Glutamatergic neuron (in vitro differentiated cells): Measurements from ENCODE around the gene GALE. TPM values are rescaled to one million over a fixed set of nuclear protein-coding genes. Genes with fewer than 3 reads are reported as not detected.

ENCODE experiments used
- DNase-seq: peaks from one replicate; pipeline ENCODE4 v3.0.0; 2022
- H3K27ac Mint-ChIP-seq: one replicate; pipeline ENCODE4 v1.8.0; 2020; ENCODE audit warnings: mild to moderate bottlenecking, mixed read lengths, inconsistent platforms; ENCODE audit not compliant: unreplicated experiment
- H3K27me3 Mint-ChIP-seq: one replicate; pipeline ENCODE4 v1.8.0; 2020; ENCODE audit warnings: mild to moderate bottlenecking, moderate library complexity, mixed read lengths, inconsistent platforms; ENCODE audit not compliant: unreplicated experiment
- H3K36me3 Mint-ChIP-seq: one replicate; pipeline ENCODE4 v1.8.0; 2020; ENCODE audit warnings: mild to moderate bottlenecking, mixed read lengths, inconsistent platforms; ENCODE audit not compliant: unreplicated experiment
- H3K4me1 Mint-ChIP-seq: one replicate; pipeline ENCODE4 v1.8.0; 2020; ENCODE audit warnings: mild to moderate bottlenecking, low read depth, mixed read lengths, inconsistent platforms; ENCODE audit not compliant: unreplicated experiment
- H3K4me3 Mint-ChIP-seq: one replicate; pipeline ENCODE4 v1.8.0; 2020; ENCODE audit warnings: mild to moderate bottlenecking, mixed read lengths, inconsistent platforms; ENCODE audit not compliant: unreplicated experiment
- H3K9me3 Mint-ChIP-seq: one replicate; pipeline ENCODE4 v1.8.0; 2020; ENCODE audit warnings: mild to moderate bottlenecking, moderate library complexity, mixed read lengths, inconsistent platforms; ENCODE audit not compliant: unreplicated experiment
- total RNA-seq: library from RNA; stranded (reverse); fragmentation: NEBNext Ultra II Directional; extraction: Animal tissue kit (Norgen Biotek cat#: 25700); gene quantifications from one replicate; pipeline ENCODE4 v1.2.1, GENCODE V29; 2021; ENCODE audit not compliant: unreplicated experiment
- TF ChIP-seq, protein P1 (sequence below): fragments of 200-600 bp; sonication (generic); IDR thresholded peaks from one replicate; pipeline ENCODE4 v1.5.0; 2021; ENCODE audit not compliant: partially characterized antibody, unreplicated experiment

Gene GALE
- total RNA-seq, 1 donor from 2014 or later, result 32.6 TPM

DNA sequence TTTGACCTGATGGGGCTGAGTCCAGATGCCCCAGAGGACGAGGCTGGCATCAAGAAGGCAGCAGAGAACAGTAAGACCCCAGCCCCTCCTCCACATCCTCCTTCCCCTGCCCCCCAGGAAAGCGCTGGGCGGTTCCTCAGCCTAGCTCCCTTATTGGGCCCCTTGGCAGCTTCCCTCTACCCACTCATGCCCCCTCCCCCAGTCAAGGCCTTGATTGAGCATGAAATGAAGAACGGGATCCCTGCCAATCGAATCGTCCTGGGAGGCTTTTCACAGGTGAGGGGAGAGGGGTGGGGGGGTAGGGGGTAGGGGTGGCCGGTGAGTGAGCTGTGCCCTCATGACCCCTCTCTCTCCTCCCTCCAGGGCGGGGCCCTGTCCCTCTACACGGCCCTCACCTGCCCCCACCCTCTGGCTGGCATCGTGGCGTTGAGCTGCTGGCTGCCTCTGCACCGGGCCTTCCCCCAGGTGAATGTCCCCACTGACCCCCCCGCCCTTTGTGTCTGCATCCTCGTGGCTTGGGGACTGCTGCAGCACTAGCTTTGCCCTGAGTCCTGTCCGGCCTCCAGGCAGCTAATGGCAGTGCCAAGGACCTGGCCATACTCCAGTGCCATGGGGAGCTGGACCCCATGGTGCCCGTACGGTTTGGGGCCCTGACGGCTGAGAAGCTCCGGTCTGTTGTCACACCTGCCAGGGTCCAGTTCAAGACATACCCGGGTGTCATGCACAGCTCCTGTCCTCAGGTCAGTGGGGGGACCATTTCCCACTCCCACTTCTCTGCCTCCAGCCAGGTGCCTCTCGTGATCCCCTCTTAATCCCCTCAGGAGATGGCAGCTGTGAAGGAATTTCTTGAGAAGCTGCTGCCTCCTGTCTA lies 6.5 kb downstream of the GALE start:
- Mint-ChIP-seq H3K27me3 (peaks cover 5% of the 10 kb centered on the region), H3K27ac (no peak overlapping the region), H3K4me3 (no peak overlapping the region), H3K36me3 (no peaks in the 10 kb centered on the region), H3K9me3 (peaks cover 6% of the 10 kb centered on the region), H3K4me1 (no peaks in the 10 kb centered on the region)
- DNase-seq, result no peak
- TF ChIP-seq, protein P1, sequence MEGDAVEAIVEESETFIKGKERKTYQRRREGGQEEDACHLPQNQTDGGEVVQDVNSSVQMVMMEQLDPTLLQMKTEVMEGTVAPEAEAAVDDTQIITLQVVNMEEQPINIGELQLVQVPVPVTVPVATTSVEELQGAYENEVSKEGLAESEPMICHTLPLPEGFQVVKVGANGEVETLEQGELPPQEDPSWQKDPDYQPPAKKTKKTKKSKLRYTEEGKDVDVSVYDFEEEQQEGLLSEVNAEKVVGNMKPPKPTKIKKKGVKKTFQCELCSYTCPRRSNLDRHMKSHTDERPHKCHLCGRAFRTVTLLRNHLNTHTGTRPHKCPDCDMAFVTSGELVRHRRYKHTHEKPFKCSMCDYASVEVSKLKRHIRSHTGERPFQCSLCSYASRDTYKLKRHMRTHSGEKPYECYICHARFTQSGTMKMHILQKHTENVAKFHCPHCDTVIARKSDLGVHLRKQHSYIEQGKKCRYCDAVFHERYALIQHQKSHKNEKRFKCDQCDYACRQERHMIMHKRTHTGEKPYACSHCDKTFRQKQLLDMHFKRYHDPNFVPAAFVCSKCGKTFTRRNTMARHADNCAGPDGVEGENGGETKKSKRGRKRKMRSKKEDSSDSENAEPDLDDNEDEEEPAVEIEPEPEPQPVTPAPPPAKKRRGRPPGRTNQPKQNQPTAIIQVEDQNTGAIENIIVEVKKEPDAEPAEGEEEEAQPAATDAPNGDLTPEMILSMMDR, result no peak

DNA sequence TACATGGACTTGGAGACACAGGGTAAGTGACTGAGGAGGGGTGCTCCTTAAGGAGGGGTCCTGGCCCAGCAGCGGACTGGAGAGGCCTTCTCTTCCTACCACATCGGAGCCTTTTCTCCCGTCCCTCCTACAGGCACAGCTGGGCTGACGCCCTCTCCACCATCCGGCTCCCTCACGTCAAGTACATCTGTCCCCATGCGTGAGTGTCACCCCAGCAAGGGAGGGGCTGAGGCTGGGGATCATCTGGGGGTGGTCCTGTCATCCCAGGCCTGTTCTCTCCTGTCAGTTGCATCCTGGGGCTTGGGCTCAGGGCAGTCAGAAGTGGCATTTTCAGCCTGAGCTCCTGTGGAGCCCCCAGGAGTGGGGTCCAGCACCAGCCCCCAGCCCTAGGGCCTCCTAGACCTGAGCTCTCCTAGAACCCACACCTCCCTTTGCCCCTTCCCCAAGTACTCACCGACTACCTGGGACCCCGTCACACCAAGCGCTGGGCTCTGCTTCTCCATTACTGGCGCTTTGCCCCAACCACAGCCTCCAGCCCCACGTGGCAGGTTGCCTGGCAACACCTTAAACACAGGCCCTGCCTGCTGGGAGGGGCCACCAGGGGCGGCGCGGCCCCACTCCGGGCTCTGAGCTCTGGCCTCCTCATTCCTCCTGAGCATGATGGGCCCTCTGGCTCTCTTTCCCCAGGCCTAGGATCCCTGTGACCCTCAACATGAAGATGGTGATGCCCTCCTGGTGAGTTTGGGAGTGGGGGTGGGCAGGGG lies 7.4 kb downstream of the GALE start:
- H3K4me1 Mint-ChIP-seq, result no peaks in the 10 kb centered on the region
- TF ChIP-seq, protein P1, result no peak
- no peaks in the 10 kb centered on the region for H3K36me3 Mint-ChIP-seq
- DNase-seq, result no peak
- H3K4me3 Mint-ChIP-seq, result peak overlapping the region; percentile 42
- peaks cover 6% of the 10 kb centered on the region for H3K9me3 Mint-ChIP-seq
- H3K27ac Mint-ChIP-seq, result no peak overlapping the region
- peaks cover 5% of the 10 kb centered on the region for H3K27me3 Mint-ChIP-seq

DNA sequence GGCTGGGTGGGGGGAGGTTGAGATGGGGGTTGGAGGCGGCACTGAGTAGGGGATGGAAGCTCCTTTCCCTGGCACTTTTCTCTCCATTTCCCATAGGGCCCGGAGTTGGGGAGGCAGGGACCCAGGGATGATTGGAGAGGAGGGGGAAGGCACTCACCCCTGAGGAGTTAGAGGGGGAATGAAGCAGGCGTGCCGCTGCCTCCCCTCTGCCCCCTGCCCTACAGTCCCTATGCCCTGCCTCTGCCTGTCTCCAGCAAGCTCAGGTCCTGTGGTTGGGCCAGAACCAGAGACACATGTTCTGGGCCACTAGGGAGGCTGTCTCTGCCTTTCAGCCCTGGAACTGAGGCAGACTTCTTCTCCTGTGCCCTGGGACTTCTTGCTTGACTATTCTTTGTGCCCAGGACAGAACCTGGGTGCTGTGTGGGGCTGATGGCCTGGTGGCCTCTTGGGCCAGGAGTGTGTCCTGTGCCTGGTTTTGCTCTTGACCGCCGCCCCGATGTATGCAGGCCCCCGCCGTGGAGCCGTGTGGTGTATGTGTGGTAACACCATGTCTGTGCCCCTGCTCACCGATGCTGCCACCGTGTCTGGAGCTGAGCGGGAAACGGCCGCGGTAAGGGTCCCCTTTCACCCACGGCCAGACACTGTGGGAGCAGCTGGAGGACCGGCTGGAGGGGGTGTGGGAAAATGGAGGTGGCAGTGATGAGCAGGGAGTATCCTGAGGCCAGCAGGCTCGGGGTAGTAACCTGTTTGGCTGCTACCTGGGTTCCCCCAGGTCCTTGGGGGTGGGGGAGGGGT lies 8.2 kb downstream of the GALE start:
- no peaks in the 10 kb centered on the region for H3K36me3 Mint-ChIP-seq
- no peak for DNase-seq
- peaks cover 5% of the 10 kb centered on the region for H3K27me3 Mint-ChIP-seq
- H3K4me1 Mint-ChIP-seq, result no peaks in the 10 kb centered on the region
- H3K9me3 Mint-ChIP-seq, result peaks cover 6% of the 10 kb centered on the region
- H3K4me3 Mint-ChIP-seq, result peak overlapping the region; percentile 98
- no peak overlapping the region for H3K27ac Mint-ChIP-seq
- TF ChIP-seq, protein P1, result no peak

DNA sequence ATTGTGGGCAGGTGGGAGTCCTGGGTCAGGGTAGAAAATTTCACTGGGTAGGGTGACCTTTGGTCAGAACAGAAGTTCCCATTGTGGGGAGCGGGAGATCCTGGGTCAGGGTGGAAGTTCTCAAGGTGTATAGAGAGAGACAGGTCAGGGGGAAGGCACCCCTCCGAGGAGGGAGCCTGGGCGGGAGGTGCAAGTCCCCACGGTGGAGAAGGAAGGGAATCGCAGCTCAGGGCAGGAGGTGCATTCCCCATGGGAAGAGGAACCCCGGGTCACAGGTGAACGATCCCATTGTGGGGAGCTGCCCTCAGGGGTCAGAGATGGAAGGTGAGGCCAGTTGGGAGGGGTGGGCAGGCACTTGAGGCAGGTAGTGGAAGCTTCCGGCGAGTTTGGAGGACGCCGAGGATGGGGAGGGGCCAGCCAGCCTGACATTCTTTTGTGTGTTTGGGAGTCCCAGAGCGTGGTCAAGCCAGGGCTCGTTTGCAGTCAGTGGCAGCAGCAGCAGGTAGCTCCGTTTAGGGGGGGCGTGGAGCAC lies 9.0 kb downstream of the GALE start:
- Mint-ChIP-seq H3K9me3 (peaks cover 6% of the 10 kb centered on the region), H3K27ac (peak overlapping the region; percentile 77), H3K36me3 (no peaks in the 10 kb centered on the region), H3K27me3 (peaks cover 5% of the 10 kb centered on the region), H3K4me1 (no peaks in the 10 kb centered on the region), H3K4me3 (peak overlapping the region; percentile 98)
- DNase-seq, result peak; percentile 42
- TF ChIP-seq, protein P1, result no peak
